GM12801 (cell line): ENCODE measurements around the gene DPEP2.

Source experiments
- TF ChIP-seq, protein P1 (sequence below): IDR thresholded peaks from one replicate; pipeline ENCODE4 v1.5.1; 2011; ENCODE audit warnings: control low read depth; ENCODE audit not compliant: insufficient read length; ENCODE audit errors: extremely low read depth

DPEP2 gene

GRCh38 chr16:68000450-68000849 lies 1.2 kb upstream of the DPEP2 start:
- TF ChIP-seq, protein P1, sequence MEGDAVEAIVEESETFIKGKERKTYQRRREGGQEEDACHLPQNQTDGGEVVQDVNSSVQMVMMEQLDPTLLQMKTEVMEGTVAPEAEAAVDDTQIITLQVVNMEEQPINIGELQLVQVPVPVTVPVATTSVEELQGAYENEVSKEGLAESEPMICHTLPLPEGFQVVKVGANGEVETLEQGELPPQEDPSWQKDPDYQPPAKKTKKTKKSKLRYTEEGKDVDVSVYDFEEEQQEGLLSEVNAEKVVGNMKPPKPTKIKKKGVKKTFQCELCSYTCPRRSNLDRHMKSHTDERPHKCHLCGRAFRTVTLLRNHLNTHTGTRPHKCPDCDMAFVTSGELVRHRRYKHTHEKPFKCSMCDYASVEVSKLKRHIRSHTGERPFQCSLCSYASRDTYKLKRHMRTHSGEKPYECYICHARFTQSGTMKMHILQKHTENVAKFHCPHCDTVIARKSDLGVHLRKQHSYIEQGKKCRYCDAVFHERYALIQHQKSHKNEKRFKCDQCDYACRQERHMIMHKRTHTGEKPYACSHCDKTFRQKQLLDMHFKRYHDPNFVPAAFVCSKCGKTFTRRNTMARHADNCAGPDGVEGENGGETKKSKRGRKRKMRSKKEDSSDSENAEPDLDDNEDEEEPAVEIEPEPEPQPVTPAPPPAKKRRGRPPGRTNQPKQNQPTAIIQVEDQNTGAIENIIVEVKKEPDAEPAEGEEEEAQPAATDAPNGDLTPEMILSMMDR = no peak

GRCh38 chr16:67999985-68000384 lies 701 bp upstream of the DPEP2 start:
- TF ChIP-seq, protein P1 = no peak

DNA sequence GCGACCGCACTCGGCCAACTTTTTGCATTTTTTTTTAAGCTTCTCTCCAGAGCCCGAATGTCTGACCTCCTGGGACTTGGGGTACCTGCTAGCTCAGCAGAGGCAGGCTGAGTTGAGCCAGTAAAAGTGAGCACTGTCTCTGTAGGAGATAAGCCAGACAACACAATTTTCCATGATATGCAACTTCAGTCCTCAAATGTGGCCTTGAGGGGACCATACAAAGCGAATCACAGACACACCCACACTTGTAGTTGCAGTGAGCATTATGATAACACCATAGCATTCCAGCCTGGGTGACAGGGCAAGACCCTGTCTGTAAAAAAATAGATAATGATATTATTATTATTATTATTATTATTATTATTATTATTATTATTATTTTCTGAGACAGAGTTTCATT lies 2.6 kb downstream of the DPEP2 start:
- TF ChIP-seq, protein P1 = no peak

DNA sequence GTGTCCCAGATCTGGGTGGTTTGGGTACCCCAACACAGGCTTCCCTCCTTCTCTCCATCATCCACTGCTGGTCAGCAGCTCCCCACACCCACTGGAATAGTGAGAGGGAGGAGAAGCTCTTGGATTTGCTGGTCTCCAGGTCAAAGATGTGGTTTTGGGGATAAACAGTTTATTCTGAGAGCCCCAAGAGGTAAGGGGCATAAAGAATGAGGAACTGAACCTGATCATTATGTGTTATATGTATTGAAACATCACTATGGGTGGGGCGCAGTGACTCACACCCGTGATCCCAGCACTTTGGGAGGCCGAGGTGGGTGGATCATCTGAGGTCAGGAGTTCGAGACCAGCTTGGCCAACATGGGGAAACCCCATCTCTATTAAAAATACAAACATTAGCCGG lies 3.9 kb downstream of the DPEP2 start:
- TF ChIP-seq, protein P1 = no peak

GRCh38 chr16:67993207-67994039 lies 5.9 kb downstream of the DPEP2 start:
- TF ChIP-seq, protein P1 = no peak

GRCh38 chr16:67992661-67993206 lies 6.5 kb downstream of the DPEP2 start:
- TF ChIP-seq, protein P1 = no peak

- TF ChIP-seq, protein P1 = no peak
These were observed 9.3 kb downstream of the DPEP2 start for GRCh38 chr16:67990018-67990386.
